GM12878 (cell line): ENCODE measurements around the gene ZBED1. TPM values are rescaled to one million over a fixed set of nuclear protein-coding genes. Genes with fewer than 3 reads are reported as not detected.

Source experiments
- ATAC-seq: fragments of 200-7000 bp; cut with Tn5 transposase; 3 replicates; pipeline ENCODE4 v1.9.1; 2020; ENCODE audit warnings: mild to moderate bottlenecking, moderate library complexity
- BruUV-seq: library from RNA; stranded (reverse); fragments of 400-500 nt; replicated peaks from 2 replicates; lab custom pipeline; 2021; lab: Mats Ljungman, UMichigan
- CTCF ChIA-PET: fragments of 300-600 bp; sonication (Branson Sonifier 250); formaldehyde crosslinking; extraction: SDS; loops from one replicate; lab custom pipeline; 2021; ENCODE audit warnings: inconsistent platforms; lab: Yijun Ruan, JAX
- POLR2A ChIA-PET: fragments of 350-600 bp; formaldehyde crosslinking; extraction: SDS; loops from one replicate; lab custom pipeline; 2021; ENCODE audit warnings: inconsistent platforms; lab: Charles Lee
- RAD21 ChIA-PET: fragments of 300-600 bp; sonication (Branson Sonifier 250); formaldehyde crosslinking; loops from one replicate; lab custom pipeline; 2023; ENCODE audit warnings: antibody characterized with exemption; ENCODE audit not compliant: unreplicated experiment; lab: Charles Lee
- SMC1A ChIA-PET: fragments of 300-600 bp; sonication (Branson Sonifier 250); formaldehyde crosslinking; loops from one replicate; lab custom pipeline; 2023; ENCODE audit not compliant: unreplicated experiment, uncharacterized antibody; lab: Charles Lee
- DNase-seq: peaks from one replicate; pipeline ENCODE4 v3.0.0-alpha.2; 2011; ENCODE audit warnings: low read depth, low spot score
- FAIRE-seq: peaks from 3 replicates; lab custom pipeline; 2011; peaks lifted over from hg19 to GRCh38; lab: Jason Lieb, UNC
- H2AFZ ChIP-seq: 2 replicates; pipeline ENCODE4 v1.6.0; 2011; ENCODE audit warnings: low read depth, low read length, control low read depth; ENCODE audit not compliant: control insufficient read depth
- H3K27ac ChIP-seq: 2 replicates; pipeline ENCODE4 v1.5.1; 2011; ENCODE audit warnings: control low read depth; ENCODE audit not compliant: control insufficient read depth, insufficient read depth
- H3K27me3 ChIP-seq, 2 experiments: replicated peaks in 1 of 2; 2 replicates each; pipeline versions ENCODE4 v1.6.0 to v1.6.1; 2011; ENCODE audit warnings: low read length in 1 of 2; ENCODE audit not compliant: control insufficient read depth in 2 of 2, insufficient read depth in 2 of 2
- H3K36me3 ChIP-seq, 2 experiments: 2 replicates each; pipeline ENCODE4 v1.5.1; 2011; ENCODE audit warnings: low read length in 1 of 2; ENCODE audit not compliant: control insufficient read depth in 2 of 2, insufficient read depth in 2 of 2
- H3K4me1 ChIP-seq: 2 replicates; pipeline ENCODE4 v1.6.1; 2011; ENCODE audit warnings: mild to moderate bottlenecking, low read length, moderate library complexity, mixed read lengths; ENCODE audit not compliant: control insufficient read depth, insufficient read depth
- H3K4me2 ChIP-seq: 2 replicates; pipeline ENCODE4 v1.6.0; 2011; ENCODE audit warnings: control low read depth; ENCODE audit not compliant: control insufficient read depth, insufficient read depth
- H3K4me3 ChIP-seq: fragments of 200-600 bp; sonication (generic); 2 replicates; pipeline ENCODE4 v1.5.1; 2016
- H3K79me2 ChIP-seq: 2 replicates; pipeline ENCODE4 v1.6.0; 2011; ENCODE audit warnings: low read length; ENCODE audit not compliant: control insufficient read depth, insufficient read depth
- H3K9ac ChIP-seq: 2 replicates; pipeline ENCODE4 v1.8.0; 2011; ENCODE audit warnings: low read length, control low read depth, mixed read lengths; ENCODE audit not compliant: control insufficient read depth, insufficient read depth
- H3K9me3 ChIP-seq: replicated peaks from 3 replicates; pipeline ENCODE4 v1.5.1; 2011; ENCODE audit warnings: mild to moderate bottlenecking, low read length; ENCODE audit not compliant: control insufficient read depth, insufficient read depth
- H4K20me1 ChIP-seq: 2 replicates; pipeline ENCODE4 v1.6.0; 2011; ENCODE audit not compliant: control insufficient read depth, insufficient read depth
- LARP7 ChIP-seq: fragments of 450-650 bp; IDR thresholded peaks from 2 replicates; pipeline ENCODE4 v1.6.1; 2017; ENCODE audit warnings: mild to moderate bottlenecking
- NFIC ChIP-seq: IDR thresholded peaks from 2 replicates; pipeline ENCODE4 v1.6.1; 2012; ENCODE audit warnings: low read depth, mild to moderate bottlenecking, inconsistent platforms, low read length, moderate library complexity
- PAX5 ChIP-seq: IDR thresholded peaks from 2 replicates; pipeline ENCODE4 v1.6.1; 2011; ENCODE audit warnings: low read depth, low read length, borderline replicate concordance
- SP1 ChIP-seq: IDR thresholded peaks from one replicate; pipeline ENCODE4 v1.6.1; 2011; ENCODE audit warnings: low read depth, low read length
- SUZ12 ChIP-seq: fragments of 200-600 bp; sonication (generic); IDR thresholded peaks from one replicate; pipeline ENCODE4 v1.6.1; 2018; ENCODE audit warnings: antibody characterized with exemption, mild to moderate bottlenecking; ENCODE audit not compliant: unreplicated experiment
- TCF12 ChIP-seq: IDR thresholded peaks from 2 replicates; pipeline ENCODE4 v1.6.1; 2011; ENCODE audit warnings: low read depth, mild to moderate bottlenecking, low read length
- ZNF207 ChIP-seq: fragments of 450-650 bp; IDR thresholded peaks from 2 replicates; pipeline ENCODE4 v1.6.1; 2014; ENCODE audit warnings: antibody characterized with exemption, mild to moderate bottlenecking, borderline replicate concordance
- ZNF217 ChIP-seq: fragments of 450-650 bp; IDR thresholded peaks from 2 replicates; pipeline ENCODE4 v1.6.1; 2017; ENCODE audit warnings: antibody characterized with exemption, mild to moderate bottlenecking
- WGBS: methylation state at CpG from one replicate; pipeline ENCODE4 v1.1.6; 2016; ENCODE audit warnings: low lambda C conversion rate; ENCODE audit not compliant: insufficient replicate concordance, insufficient coverage; ENCODE audit errors: missing lambda C conversion rate; 5-methylcytosine and 5-hydroxymethylcytosine counted together
- in situ Hi-C: fragments of 300-500 bp; cut with MboI; formaldehyde crosslinking; loops from 9 replicates; pipeline ENCODE4 v1.14.3; 2018; ENCODE audit warnings: mixed read lengths
- intact Hi-C: fragments of 100-400 bp; cut with micrococcal nuclease; formaldehyde crosslinking; loops from one replicate; pipeline ENCODE4 v1.14.2; 2022; ENCODE audit not compliant: unreplicated experiment
- polyA plus RNA-seq, 11 experiments: library from polyadenylated mRNA; depleted of rRNA in 4 of 11; unstranded in 6 of 11; stranded (reverse) in 5 of 11; fragments of >200 nt; fragmentation: Nextera tagmentation in 4 of 11; fragmentation: Illumina TruSeq in 1 of 11; extraction: Ambion mirVana in 4 of 11; extraction: Trizol in 1 of 11; gene quantifications; 1 replicate in 1 of 11; 2 replicates in 10 of 11; pipeline versions ENCODE4 v1.2.1 to v1.2.3, GENCODE V29; 2011 to 2016; ENCODE audit warnings: inconsistent platforms in 2 of 11, missing spikeins in 2 of 11, low read depth in 1 of 11
- total RNA-seq, 4 experiments: library from RNA; depleted of rRNA in 3 of 4; stranded (reverse); fragments of >200 nt in 3 of 4; fragmentation: Illumina TruSeq in 1 of 4; extraction: Trizol in 1 of 4; gene quantifications; 2 replicates each; pipeline versions ENCODE4 v1.2.1 to v1.2.3, GENCODE V29; 2013 to 2021
- TF ChIP-seq, protein P1 (sequence below): fragments of 450-650 bp; IDR thresholded peaks from 2 replicates; pipeline ENCODE4 v1.6.1; 2017; ENCODE audit warnings: low read depth, mild to moderate bottlenecking, moderate library complexity
- TF ChIP-seq, protein P2 (sequence below): IDR thresholded peaks from 2 replicates; pipeline ENCODE4 v1.6.1; 2011; ENCODE audit warnings: mild to moderate bottlenecking, low read depth, low read length, moderate library complexity; ENCODE audit not compliant: insufficient replicate concordance
- TF ChIP-seq, protein P3 (sequence below): fragments of 450-650 bp; formaldehyde crosslinking; IDR thresholded peaks from 2 replicates; pipeline ENCODE4 v1.4.0; 2020; ENCODE audit warnings: mild to moderate bottlenecking, moderate library complexity
- TF ChIP-seq, protein P4 (sequence below): fragments of 450-650 bp; IDR thresholded peaks from 2 replicates; pipeline ENCODE4 v1.6.1; 2017; ENCODE audit warnings: mild to moderate bottlenecking
- TF ChIP-seq, protein P5 (sequence below): fragments of 150-350 bp; IDR thresholded peaks from 2 replicates; pipeline ENCODE4 v1.6.1; 2016; ENCODE audit warnings: low read depth, low read length

The ZBED1 gene
- total and polyA plus RNA-seq, 10 of the 15 experiments (the other 5 are each of a cell fraction or from before 2014, with no cell fraction given) = 1.9 to 75.5 (median 40.5) TPM

DNA sequence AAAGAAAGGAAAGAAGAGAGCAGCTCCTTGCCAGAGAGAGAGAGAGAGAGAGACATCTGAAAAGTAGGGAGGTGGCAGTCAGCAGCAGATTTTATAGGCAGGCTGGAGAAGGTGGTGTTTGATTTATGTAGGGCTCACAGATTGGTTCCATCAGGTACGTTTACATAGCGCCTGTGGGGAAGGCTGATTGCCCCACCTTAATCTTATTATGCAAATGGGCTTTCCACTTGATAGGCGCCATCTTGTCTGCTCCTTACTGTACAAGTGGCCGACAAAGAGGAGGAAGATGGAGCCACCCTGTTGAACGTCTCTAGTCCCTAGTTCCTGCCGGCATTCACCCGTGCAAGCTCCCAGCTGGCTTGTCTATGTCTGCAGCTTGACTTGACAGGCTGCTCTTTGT, 49.1 kb upstream of the ZBED1 start:
- intact Hi-C loops = no loop called here
- Histone ChIP-seq H4K20me1 (no peaks in the 10 kb centered on the region), H3K36me3 (no peaks in the 10 kb centered on the region), H3K9me3 (peaks cover 3% of the 10 kb centered on the region; the same call in 2 of the 3 replicates), H3K4me1 (no peaks in the 10 kb centered on the region), H3K27ac (no peak overlapping the region), H3K4me2 (no peak overlapping the region), H3K79me2 (no peaks in the 10 kb centered on the region), H3K27me3 (no peaks in the 10 kb centered on the region), H3K9ac (no peak overlapping the region), H2AFZ (no peak overlapping the region), H3K4me3 (no peak overlapping the region)
- WGBS = 41% methylated on average over 7 of the region's 7 CpGs
- in situ Hi-C loops = no loop called here
- ChIA-PET CTCF (no interaction called here), POLR2A (no interaction called here), RAD21 (no interaction called here), SMC1A (no interaction called here)
- FAIRE-seq = no peak
- BruUV-seq = no TSS peak
- no peak for ATAC-seq
- DNase-seq = no peak
- TF ChIP-seq ZNF207 (no peak), LARP7 (no peak), TCF12 (no peak), SP1 (no peak), NFIC (no peak), SUZ12 (no peak), PAX5 (no peak), ZNF217 (no peak)
- TF ChIP-seq, protein P1, sequence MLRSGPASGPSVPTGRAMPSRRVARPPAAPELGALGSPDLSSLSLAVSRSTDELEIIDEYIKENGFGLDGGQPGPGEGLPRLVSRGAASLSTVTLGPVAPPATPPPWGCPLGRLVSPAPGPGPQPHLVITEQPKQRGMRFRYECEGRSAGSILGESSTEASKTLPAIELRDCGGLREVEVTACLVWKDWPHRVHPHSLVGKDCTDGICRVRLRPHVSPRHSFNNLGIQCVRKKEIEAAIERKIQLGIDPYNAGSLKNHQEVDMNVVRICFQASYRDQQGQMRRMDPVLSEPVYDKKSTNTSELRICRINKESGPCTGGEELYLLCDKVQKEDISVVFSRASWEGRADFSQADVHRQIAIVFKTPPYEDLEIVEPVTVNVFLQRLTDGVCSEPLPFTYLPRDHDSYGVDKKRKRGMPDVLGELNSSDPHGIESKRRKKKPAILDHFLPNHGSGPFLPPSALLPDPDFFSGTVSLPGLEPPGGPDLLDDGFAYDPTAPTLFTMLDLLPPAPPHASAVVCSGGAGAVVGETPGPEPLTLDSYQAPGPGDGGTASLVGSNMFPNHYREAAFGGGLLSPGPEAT = no peak
- TF ChIP-seq, protein P2, sequence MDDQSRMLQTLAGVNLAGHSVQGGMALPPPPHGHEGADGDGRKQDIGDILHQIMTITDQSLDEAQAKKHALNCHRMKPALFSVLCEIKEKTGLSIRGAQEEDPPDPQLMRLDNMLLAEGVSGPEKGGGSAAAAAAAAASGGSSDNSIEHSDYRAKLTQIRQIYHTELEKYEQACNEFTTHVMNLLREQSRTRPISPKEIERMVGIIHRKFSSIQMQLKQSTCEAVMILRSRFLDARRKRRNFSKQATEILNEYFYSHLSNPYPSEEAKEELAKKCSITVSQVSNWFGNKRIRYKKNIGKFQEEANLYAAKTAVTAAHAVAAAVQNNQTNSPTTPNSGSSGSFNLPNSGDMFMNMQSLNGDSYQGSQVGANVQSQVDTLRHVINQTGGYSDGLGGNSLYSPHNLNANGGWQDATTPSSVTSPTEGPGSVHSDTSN = no peak
- TF ChIP-seq, protein P3, sequence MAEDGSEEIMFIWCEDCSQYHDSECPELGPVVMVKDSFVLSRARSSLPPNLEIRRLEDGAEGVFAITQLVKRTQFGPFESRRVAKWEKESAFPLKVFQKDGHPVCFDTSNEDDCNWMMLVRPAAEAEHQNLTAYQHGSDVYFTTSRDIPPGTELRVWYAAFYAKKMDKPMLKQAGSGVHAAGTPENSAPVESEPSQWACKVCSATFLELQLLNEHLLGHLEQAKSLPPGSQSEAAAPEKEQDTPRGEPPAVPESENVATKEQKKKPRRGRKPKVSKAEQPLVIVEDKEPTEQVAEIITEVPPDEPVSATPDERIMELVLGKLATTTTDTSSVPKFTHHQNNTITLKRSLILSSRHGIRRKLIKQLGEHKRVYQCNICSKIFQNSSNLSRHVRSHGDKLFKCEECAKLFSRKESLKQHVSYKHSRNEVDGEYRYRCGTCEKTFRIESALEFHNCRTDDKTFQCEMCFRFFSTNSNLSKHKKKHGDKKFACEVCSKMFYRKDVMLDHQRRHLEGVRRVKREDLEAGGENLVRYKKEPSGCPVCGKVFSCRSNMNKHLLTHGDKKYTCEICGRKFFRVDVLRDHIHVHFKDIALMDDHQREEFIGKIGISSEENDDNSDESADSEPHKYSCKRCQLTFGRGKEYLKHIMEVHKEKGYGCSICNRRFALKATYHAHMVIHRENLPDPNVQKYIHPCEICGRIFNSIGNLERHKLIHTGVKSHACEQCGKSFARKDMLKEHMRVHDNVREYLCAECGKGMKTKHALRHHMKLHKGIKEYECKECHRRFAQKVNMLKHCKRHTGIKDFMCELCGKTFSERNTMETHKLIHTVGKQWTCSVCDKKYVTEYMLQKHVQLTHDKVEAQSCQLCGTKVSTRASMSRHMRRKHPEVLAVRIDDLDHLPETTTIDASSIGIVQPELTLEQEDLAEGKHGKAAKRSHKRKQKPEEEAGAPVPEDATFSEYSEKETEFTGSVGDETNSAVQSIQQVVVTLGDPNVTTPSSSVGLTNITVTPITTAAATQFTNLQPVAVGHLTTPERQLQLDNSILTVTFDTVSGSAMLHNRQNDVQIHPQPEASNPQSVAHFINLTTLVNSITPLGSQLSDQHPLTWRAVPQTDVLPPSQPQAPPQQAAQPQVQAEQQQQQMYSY (CRISPR knock-in tag) = no peak
- TF ChIP-seq, protein P4, sequence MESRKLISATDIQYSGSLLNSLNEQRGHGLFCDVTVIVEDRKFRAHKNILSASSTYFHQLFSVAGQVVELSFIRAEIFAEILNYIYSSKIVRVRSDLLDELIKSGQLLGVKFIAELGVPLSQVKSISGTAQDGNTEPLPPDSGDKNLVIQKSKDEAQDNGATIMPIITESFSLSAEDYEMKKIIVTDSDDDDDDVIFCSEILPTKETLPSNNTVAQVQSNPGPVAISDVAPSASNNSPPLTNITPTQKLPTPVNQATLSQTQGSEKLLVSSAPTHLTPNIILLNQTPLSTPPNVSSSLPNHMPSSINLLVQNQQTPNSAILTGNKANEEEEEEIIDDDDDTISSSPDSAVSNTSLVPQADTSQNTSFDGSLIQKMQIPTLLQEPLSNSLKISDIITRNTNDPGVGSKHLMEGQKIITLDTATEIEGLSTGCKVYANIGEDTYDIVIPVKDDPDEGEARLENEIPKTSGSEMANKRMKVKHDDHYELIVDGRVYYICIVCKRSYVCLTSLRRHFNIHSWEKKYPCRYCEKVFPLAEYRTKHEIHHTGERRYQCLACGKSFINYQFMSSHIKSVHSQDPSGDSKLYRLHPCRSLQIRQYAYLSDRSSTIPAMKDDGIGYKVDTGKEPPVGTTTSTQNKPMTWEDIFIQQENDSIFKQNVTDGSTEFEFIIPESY = no peak
- TF ChIP-seq, protein P5, sequence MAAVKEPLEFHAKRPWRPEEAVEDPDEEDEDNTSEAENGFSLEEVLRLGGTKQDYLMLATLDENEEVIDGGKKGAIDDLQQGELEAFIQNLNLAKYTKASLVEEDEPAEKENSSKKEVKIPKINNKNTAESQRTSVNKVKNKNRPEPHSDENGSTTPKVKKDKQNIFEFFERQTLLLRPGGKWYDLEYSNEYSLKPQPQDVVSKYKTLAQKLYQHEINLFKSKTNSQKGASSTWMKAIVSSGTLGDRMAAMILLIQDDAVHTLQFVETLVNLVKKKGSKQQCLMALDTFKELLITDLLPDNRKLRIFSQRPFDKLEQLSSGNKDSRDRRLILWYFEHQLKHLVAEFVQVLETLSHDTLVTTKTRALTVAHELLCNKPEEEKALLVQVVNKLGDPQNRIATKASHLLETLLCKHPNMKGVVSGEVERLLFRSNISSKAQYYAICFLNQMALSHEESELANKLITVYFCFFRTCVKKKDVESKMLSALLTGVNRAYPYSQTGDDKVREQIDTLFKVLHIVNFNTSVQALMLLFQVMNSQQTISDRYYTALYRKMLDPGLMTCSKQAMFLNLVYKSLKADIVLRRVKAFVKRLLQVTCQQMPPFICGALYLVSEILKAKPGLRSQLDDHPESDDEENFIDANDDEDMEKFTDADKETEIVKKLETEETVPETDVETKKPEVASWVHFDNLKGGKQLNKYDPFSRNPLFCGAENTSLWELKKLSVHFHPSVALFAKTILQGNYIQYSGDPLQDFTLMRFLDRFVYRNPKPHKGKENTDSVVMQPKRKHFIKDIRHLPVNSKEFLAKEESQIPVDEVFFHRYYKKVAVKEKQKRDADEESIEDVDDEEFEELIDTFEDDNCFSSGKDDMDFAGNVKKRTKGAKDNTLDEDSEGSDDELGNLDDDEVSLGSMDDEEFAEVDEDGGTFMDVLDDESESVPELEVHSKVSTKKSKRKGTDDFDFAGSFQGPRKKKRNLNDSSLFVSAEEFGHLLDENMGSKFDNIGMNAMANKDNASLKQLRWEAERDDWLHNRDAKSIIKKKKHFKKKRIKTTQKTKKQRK = no peak
